PC-3 (cell line): ENCODE data around the gene FAM107B. TPM values are rescaled to one million over a fixed set of nuclear protein-coding genes. Genes with fewer than 3 reads are reported as not detected.

Experiments
- ATAC-seq: fragments of 200-7000 bp; cut with Tn5 transposase; 2 replicates; pipeline ENCODE4 v1.9.1; 2020; ENCODE audit warnings: mild to moderate bottlenecking, moderate library complexity
- BruUV-seq: library from RNA; stranded (reverse); fragments of 400-500 nt; replicated peaks from 2 replicates; lab custom pipeline; 2021; lab: Mats Ljungman, UMichigan
- CTCF ChIA-PET: fragments of 300-600 bp; sonication (Branson Sonifier 250); formaldehyde crosslinking; loops from one replicate; lab custom pipeline; 2022; ENCODE audit warnings: antibody characterized with exemption; lab: Charles Lee
- POLR2A ChIA-PET: fragments of 300-600 bp; sonication (Branson Sonifier 250); formaldehyde crosslinking; loops from one replicate; lab custom pipeline; 2022; ENCODE audit warnings: antibody characterized with exemption; ENCODE audit not compliant: unreplicated experiment; lab: Charles Lee
- DNase-seq: peaks from one replicate; pipeline ENCODE4 v3.0.0-alpha.2; 2015
- H2AFZ ChIP-seq: fragments of 300-600 bp; sonication (generic); 2 replicates; pipeline ENCODE4 v1.6.0; 2016; ENCODE audit warnings: antibody characterized with exemption, low read length
- H3F3A ChIP-seq: fragments of 300-600 bp; sonication (generic); one replicate; pipeline ENCODE4 v1.6.0; 2017; ENCODE audit warnings: antibody characterized with exemption, low read length, control low read depth, mild to moderate bottlenecking; ENCODE audit not compliant: unreplicated experiment
- H3K27ac ChIP-seq: fragments of 300-600 bp; sonication (generic); 2 replicates; pipeline ENCODE4 v1.5.1; 2016; ENCODE audit warnings: mild to moderate bottlenecking, low read length
- H3K27me3 ChIP-seq: fragments of 300-600 bp; sonication (generic); 2 replicates; pipeline ENCODE4 v1.6.1; 2016; ENCODE audit warnings: low read length, mixed read lengths
- H3K36me3 ChIP-seq: fragments of 300-600 bp; sonication (generic); 2 replicates; pipeline ENCODE4 v1.6.1; 2016; ENCODE audit warnings: low read depth, mixed run types, low read length, mixed read lengths
- H3K4me1 ChIP-seq: fragments of 300-600 bp; sonication (generic); 2 replicates; pipeline ENCODE4 v1.5.1; 2016; ENCODE audit warnings: low read length; ENCODE audit not compliant: insufficient read depth
- H3K4me2 ChIP-seq: fragments of 300-600 bp; sonication (generic); 2 replicates; pipeline ENCODE4 v1.6.0; 2016; ENCODE audit warnings: low read length
- H3K4me3 ChIP-seq: fragments of 300-600 bp; sonication (generic); 2 replicates; pipeline ENCODE4 v1.5.1; 2016; ENCODE audit warnings: mild to moderate bottlenecking, low read length, mixed read lengths
- H3K79me2 ChIP-seq: fragments of 300-600 bp; sonication (generic); 2 replicates; pipeline ENCODE4 v1.6.1; 2017; ENCODE audit warnings: low read length, mixed read lengths
- H3K9ac ChIP-seq: fragments of 300-600 bp; sonication (generic); 2 replicates; pipeline ENCODE4 v1.6.0; 2016; ENCODE audit warnings: mild to moderate bottlenecking, low read length
- H3K9me2 ChIP-seq: fragments of 300-600 bp; sonication (generic); replicated peaks from 2 replicates; pipeline ENCODE4 v1.6.1; 2016; ENCODE audit warnings: mixed run types, low read length, mixed read lengths
- H3K9me3 ChIP-seq: fragments of 300-600 bp; sonication (generic); 2 replicates; pipeline ENCODE4 v1.6.1; 2016; ENCODE audit warnings: low read length, mixed read lengths
- H4K20me1 ChIP-seq: fragments of 300-600 bp; sonication (generic); 2 replicates; pipeline ENCODE4 v1.6.1; 2016; ENCODE audit warnings: low read length, mixed read lengths
- CTCF ChIP-seq: fragments of 300-600 bp; sonication (generic); conservative IDR thresholded peaks from 2 replicates; pipeline ENCODE4 v1.5.1; 2017; ENCODE audit warnings: antibody characterized with exemption, low read depth, mild to moderate bottlenecking, low read length
- EZH2 ChIP-seq: fragments of 300-600 bp; sonication (generic); IDR thresholded peaks from one replicate; pipeline ENCODE4 v1.6.1; 2017; ENCODE audit warnings: antibody characterized with exemption, mild to moderate bottlenecking, low read length; ENCODE audit not compliant: unreplicated experiment
- EZH2phosphoT487 ChIP-seq: fragments of 300-600 bp; sonication (generic); IDR thresholded peaks from 2 replicates; pipeline ENCODE4 v1.6.1; 2018; ENCODE audit warnings: mild to moderate bottlenecking, antibody characterized with exemption, low read length, borderline replicate concordance
- intact Hi-C: fragments of 100-400 bp; cut with micrococcal nuclease; formaldehyde crosslinking; loops from 2 replicates; pipeline ENCODE4 v1.9.0; 2023
- total RNA-seq: library from RNA; depleted of rRNA; stranded (reverse); fragments of >200 nt; gene quantifications from 2 replicates; pipeline ENCODE4 v1.2.3, GENCODE V29; 2014

The FAM107B gene
- total RNA-seq, 1 experiment from 2014 or later = 36.6 TPM

GRCh38 chr10:14728346-14728745 is 46.4 kb downstream of the FAM107B start:
- H3F3A ChIP-seq = no peaks in the 10 kb centered on the region
- no peaks in the 10 kb centered on the region for H3K27me3 ChIP-seq
- no peaks in the 10 kb centered on the region for H3K4me1 ChIP-seq
- H4K20me1 ChIP-seq = no peaks in the 10 kb centered on the region
- no peaks in the 10 kb centered on the region for H3K36me3 ChIP-seq
- H2AFZ ChIP-seq = no peak overlapping the region
- H3K4me2 ChIP-seq = no peak overlapping the region
- no TSS peak for BruUV-seq
- TF ChIP-seq EZH2 (no peak), EZH2phosphoT487 (no peak), CTCF (no peak)
- no peak overlapping the region for H3K4me3 ChIP-seq
- H3K79me2 ChIP-seq = no peaks in the 10 kb centered on the region
- ChIA-PET CTCF (no interaction called here), POLR2A (no interaction called here)
- DNase-seq = no peak
- no peaks in the 10 kb centered on the region for H3K9me2 ChIP-seq
- no peak for ATAC-seq
- H3K9ac ChIP-seq = no peak overlapping the region
- H3K9me3 ChIP-seq = no peaks in the 10 kb centered on the region
- H3K27ac ChIP-seq = no peak overlapping the region
- intact Hi-C loops = no loop called here

- no peaks in the 10 kb centered on the region for H3K27me3 ChIP-seq
- no peaks in the 10 kb centered on the region for H3K36me3 ChIP-seq
- no peaks in the 10 kb centered on the region for H3K9me2 ChIP-seq
- H4K20me1 ChIP-seq = no peaks in the 10 kb centered on the region
- intact Hi-C loops = no loop called here
- DNase-seq = no peak
- no peak overlapping the region for H3K4me3 ChIP-seq
- H3K9me3 ChIP-seq = no peaks in the 10 kb centered on the region
- TF ChIP-seq EZH2 (no peak), EZH2phosphoT487 (no peak), CTCF (no peak)
- no peak overlapping the region for H3K4me2 ChIP-seq
- no peaks in the 10 kb centered on the region for H3F3A ChIP-seq
- no peaks in the 10 kb centered on the region for H3K79me2 ChIP-seq
- no TSS peak for BruUV-seq
- H3K4me1 ChIP-seq = no peaks in the 10 kb centered on the region
- no peak overlapping the region for H3K9ac ChIP-seq
- no peak overlapping the region for H3K27ac ChIP-seq
- CTCF ChIA-PET = no interaction called here
- ATAC-seq = no peak
- no peak overlapping the region for H2AFZ ChIP-seq
- POLR2A ChIA-PET = no interaction called here
These were observed 46.8 kb downstream of the FAM107B start for GRCh38 chr10:14727924-14728323.

- no peaks in the 10 kb centered on the region for H3K36me3 ChIP-seq
- ChIA-PET POLR2A (no interaction called here), CTCF (no interaction called here)
- no TSS peak for BruUV-seq
- no peaks in the 10 kb centered on the region for H3K4me1 ChIP-seq
- H3K9ac ChIP-seq = no peak overlapping the region
- H3K9me3 ChIP-seq = no peaks in the 10 kb centered on the region
- no peak overlapping the region for H3K27ac ChIP-seq
- H3K4me3 ChIP-seq = no peak overlapping the region
- H3K9me2 ChIP-seq = no peaks in the 10 kb centered on the region
- no peak for TF ChIP-seq EZH2
- TF ChIP-seq CTCF = no peak
- TF ChIP-seq EZH2phosphoT487 = no peak
- no peaks in the 10 kb centered on the region for H3K27me3 ChIP-seq
- H3F3A ChIP-seq = no peaks in the 10 kb centered on the region
- no peaks in the 10 kb centered on the region for H3K79me2 ChIP-seq
- H2AFZ ChIP-seq = no peak overlapping the region
- DNase-seq (no peak), ATAC-seq (no peak)
- H3K4me2 ChIP-seq = no peak overlapping the region
- no peaks in the 10 kb centered on the region for H4K20me1 ChIP-seq
- intact Hi-C loops = no loop called here
These were observed 47.2 kb downstream of the FAM107B start for GRCh38 chr10:14727465-14727864.
